UCSD-AML1 (cell line): Measurements from ENCODE around the gene CDC42BPB.
"Not testable (repeated sequence)": the region's sequence is repeated elsewhere in the genome, so short reads cannot be mapped to it uniquely, and the experiment has no call there.

Source experiments
- DNase-seq: peaks from one replicate; lab custom pipeline; 2025; ENCODE audit not compliant: unreplicated experiment; lab: John Stamatoyannopoulos, UW

Gene CDC42BPB

DNA sequence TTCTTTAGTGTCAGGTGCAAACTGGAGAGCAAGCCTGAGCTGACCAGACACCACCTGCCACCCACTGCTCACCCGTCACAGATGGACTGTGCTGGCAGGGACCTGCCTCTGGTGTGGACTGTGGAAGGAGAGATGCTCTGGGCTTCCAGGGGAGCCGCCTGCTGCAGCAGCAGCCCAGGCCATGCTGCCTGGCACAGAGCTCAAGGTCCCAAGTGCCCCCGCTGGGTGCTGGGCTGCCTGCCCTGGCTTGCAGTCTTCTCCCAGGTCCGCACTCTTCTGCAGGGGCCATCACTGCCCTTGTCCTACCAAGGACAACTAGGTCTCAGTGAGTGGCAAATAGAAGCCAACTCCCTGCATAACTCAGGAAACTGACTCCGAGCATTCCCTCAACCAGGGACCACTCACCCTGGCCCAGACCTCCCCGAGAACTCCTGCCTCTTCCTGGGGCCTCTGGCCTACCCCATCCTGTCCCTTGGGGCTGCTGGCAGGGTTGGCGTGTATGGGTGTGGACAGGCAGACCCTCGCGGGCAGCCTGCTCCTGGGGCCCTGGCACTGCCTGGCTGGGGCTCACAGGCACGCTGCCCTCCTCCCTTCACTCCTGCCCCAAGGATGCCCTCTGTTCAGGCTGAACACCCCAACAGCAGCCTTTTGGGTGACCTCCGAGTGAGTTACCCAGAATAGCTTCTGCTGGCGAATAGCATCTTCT, 125.6 kb downstream of the CDC42BPB start:
- no peak for DNase-seq

DNA sequence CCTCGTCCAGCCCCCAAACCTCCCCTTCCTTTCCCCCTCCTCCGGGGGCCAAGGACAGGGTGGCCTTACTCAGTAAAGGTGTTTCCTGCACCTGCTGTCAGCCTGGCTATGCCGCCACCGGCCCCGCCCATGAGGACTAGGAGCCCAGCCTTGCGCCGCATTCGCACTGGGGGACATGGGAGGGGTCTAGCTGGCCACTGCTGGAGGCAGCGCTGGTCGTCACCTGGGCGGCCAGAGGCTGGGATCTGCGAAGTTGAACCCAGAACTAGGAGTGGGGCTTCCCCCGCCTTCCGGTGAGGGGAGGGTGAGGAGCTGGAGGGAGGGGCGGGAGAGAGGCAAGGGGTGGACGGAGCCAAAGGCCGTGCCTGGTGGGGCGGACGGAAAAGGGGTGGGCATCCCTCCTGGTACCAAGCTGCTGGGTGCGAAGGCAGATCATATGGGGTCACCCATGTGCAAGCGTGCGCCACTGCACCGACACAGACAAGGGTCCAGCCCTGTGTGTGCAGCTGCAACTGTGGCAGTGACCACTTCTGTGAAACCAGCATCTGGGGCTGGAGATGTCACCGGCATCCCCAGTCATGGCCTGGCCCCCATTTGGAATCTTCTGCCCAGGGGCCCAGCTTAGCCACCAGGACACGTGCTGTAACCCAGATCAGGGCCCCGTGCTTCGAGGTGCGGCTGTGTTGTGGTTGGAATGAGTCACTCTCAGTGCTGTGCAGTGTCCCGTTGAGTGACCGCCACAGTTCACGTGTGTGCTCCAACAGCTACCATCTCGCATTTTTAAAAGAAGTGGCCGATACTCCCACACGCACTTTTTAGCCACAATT, 126.4 kb downstream of the CDC42BPB start:
- DNase-seq, result no peak

- no peak for DNase-seq
These were observed 127.1 kb downstream of the CDC42BPB start for GRCh38 chr14:102930138-102930752.

DNA sequence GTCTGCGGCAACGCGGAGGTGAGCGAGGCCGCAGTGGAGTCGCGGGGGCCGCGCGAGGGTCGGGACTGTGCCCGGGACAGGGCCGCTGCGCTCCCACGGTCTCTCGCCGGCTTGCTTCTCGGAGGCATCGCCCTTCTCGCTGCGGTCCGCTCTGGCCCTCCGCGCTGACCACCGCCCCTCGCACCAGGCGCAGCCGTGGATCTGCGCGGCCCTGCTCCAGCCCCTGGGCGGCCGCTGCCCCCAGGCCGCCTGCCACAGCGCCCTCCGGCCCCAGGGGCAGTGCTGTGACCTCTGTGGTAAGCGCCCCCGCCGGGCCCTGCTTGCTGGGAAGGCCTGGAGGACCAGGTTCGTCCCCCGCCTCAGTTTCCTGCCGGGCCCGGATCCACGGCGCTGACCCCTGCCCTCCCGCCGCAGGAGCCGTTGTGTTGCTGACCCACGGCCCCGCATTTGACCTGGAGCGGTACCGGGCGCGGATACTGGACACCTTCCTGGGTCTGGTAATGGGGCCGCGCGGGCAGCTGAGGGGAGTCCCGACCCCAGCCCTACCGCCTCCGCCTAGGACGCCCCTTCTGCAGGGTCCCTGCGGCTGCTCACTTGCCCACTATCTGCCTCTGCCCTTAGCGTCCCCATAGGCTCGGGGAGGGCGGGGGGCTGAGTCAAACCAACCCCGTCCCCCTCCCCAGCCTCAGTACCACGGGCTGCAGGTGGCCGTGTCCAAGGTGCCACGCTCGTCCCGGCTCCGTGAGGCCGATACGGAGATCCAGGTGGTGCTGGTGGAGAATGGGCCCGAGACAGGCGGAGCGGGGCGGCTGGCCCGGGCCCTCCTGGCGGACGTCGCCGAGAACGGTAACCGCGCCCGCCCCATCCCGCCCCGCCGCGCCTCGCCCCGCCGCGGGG, 127.9 kb downstream of the CDC42BPB start:
- DNase-seq, result no peak

- DNase-seq, result no peak
These were observed 128.7 kb downstream of the CDC42BPB start for GRCh38 chr14:102928412-102929240.

GRCh38 chr14:102927878-102928411, 129.4 kb downstream of the CDC42BPB start:
- no peak for DNase-seq

- DNase-seq, result no peak
These were observed 129.9 kb downstream of the CDC42BPB start for GRCh38 chr14:102927346-102927877.

GRCh38 chr14:102926840-102927239, 130.5 kb downstream of the CDC42BPB start:
- not testable (repeated sequence) for DNase-seq

DNA sequence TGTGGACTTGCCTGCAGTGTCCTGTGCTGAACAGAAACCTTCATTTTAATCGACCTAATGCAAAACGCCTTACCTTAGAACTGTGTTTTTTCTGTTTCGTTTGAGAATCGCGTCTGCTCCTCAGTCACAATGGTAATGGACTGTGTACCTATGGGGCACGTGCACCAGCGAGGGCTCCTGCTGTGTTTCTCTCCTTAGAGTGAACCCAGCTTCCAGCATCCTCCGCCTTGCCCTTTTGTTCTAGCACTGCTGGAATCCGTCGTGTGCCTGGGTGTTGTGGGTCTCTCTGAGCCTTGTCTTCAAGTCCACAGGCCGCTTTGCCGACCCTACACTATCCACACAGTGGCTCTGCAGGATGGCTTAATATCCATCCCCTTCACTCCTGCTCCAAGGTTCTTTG, 131.2 kb downstream of the CDC42BPB start:
- DNase-seq, result no peak

DNA sequence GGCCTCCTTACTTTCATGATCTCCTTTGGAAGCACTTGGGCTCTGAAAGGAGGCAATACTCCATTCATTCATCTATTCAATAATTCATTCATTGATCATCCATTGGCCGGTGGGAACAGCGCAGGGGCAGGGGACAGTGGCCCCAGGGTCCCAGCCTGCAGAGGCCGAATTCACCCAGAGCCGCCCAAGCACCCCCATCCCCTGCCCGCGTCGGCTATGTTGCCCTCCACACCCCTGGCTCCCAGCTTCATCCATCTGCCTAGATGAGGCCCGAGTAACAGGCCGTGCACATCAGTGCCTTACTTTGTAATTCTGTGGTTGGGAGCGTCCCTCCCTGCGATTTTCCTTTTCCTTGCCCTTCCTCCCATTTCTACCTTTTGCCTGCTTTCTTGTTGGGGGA, 131.7 kb downstream of the CDC42BPB start:
- no peak for DNase-seq

DNA sequence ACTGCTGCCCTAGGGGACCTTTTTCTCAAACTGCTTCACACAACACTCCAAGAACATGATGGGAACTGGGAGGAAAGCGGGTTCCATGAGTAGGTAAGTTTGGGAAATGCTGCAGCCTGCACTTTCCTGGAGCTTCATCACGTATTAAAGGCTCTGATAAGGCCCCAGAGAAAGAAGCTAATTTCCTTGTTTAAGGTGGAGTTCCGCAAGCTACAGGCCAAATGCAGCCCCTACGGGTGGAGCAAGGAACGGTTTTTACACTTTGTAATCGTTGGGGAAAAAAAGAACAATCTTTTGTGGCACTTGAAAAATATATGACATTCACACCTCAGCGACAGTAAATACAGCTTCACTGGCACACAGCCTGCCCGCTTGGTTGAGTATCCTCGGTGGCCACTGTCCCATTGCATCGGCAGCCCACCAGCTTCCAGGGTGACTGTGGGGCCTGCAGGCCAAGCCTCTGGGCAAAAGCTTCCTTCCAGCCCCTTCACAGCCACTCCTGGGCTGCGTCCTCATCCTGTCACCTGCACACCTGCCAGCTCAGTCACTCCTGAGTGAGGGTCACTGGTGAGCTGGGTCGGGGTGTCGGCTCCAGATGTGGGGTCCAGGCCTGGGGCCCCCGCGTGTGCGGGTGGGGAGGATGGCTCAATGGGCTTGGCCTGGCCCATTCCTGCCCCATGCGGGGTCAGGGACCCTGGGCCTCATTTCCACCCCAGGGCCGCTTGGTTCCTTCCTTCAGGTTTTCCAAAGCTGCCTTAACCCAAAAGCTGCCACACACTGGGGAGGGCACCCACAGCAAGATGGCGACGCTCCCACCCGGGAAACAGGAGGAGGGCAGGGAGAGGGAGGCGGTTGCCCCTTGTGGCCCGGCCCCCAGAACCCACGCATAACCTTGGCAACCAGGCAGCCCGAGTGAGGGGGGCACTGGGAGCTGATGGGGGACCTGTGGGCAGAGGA, 132.4 kb downstream of the CDC42BPB start:
- no peak for DNase-seq

DNA sequence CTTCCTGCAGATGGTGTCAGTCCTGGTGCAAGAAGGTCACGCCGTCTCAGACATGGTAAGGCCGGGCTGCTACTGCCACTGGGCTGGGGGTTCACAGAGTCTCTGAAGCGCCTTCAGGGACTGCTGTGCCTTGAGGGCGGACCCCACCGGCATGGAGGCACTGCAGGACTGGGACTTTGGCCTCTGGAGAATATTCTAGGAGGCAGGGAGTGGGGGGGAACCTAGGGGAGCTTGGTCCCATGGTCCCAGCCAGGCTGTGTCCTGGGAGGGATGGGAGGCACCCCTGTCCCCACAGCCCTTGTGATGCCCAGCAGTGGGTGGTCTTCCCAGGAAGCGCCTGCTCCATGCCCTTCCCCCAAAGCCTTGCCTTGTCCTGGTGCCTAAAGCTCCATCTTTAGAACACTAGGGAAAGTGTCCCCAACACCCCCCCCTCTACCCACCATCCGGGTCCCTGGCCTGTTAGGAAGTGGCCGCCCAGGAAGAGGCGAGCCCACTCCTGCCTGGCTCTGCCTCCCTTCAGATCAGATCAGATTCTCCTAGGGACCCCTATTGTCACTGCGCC, 133.3 kb downstream of the CDC42BPB start:
- DNase-seq, result no peak

DNA sequence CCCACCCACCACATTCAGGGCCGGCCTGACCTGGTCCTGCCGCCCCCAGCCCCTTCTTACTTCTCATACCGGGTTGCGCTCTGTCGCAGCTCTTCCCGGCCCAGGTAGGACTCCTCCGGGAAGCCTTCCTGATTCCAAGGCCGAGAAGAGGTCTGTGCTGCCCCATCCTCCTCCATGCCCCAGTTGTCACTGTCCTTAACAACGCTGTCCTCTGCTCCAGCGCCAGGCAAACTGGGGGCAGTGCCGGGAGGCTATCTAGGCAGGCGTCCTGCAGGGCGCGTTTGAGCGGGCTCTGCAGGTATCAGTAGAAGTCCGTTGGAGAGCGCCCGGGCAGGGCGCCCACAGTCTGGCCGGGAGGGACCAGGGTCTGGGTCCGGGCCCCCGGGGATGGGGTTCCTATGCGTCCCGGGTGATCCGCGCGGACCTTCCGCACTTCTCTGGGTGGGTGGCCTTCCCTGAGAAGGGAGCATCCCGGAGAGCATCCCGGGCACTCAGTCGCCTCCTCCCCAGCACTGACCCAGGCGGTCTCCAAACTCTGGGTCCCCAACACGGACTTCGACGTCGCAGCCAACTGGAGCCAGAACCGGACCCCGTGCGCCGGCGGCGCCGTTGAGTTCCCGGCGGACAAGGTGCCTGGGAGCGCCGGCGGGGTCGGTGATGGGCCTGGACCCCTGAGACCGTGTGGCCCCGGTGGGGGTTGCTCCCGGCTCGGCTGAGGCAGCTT, 134.0 kb downstream of the CDC42BPB start:
- no peak for DNase-seq

DNA sequence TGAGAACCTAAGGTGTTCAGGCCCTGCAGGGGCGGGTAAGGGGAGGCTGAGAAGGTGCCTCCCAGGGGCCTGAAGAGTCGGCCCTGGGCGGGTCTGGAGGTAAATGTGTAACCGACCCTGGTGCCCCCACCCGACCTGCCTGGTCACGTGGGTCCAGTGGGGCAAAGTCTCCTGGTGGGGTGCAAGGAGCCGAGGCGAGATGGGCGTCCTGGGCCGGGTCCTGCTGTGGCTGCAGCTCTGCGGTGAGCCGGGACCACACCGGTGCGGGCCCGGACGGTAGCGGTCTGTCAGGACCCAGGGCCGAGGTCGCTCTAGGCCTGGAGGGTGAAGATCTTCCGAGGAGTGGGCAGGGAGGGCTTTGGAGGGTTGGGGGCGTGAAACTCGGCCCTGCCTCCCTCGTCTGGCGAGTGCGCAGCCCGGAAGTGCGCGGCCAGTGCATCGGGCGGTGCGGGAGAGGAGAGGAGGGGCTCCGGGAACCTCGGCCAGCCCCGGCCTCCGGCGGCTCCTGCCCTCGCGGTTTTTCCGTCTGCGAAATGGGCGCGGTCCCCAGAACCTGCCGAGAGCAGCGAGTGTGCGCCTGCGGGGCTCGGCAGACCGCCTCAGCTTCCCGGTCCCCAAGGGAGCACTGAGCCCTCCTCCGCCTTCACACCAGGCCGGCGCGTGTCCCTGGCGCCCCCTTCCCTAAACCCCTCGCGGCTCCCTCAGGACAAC, 134.7 kb downstream of the CDC42BPB start, which contains the start of gene AMN:
AMN (plus strand) TSS at position 174 of the 711 bp plus-strand sequence; CDS start at position 200, 26 bp downstream.
- DNase-seq, result no peak

GRCh38 chr14:102920998-102921304, 136.4 kb downstream of the CDC42BPB start:
- no peak for DNase-seq

DNA sequence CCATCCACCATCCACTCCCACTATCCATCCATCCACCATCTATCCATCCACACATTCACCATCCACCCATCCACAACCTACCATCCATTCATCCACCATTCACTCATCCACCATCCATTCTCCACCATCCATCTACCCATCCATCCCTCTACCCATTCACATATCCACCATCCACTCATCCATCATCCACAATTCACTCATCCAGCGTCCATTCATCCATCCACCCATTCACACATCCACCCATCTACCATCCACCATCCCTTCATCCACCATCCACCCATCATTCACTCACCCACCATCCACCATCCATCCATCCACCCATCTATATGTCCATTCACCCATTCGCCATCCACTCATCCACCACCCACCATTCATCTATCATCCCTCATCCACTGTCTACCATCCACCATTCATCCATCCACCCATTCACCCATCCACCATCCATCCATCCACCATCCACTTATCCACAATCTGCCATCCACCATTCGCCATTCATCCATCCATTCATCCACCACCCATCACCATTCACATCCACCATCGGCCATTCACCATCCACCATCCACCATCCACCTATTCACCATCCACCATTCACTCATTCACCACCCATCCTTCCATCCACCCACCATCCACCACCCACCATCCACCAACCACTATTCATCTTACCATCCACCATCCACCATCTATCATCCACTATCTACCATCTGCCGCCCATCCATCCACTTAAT, 136.9 kb downstream of the CDC42BPB start:
- no peak for DNase-seq
